Kidney capillary endothelial cell (primary cell): ENCODE data around the gene SEH1L.
A peak's percentile ranks its signal among the peaks of the same experiment; 100 is the strongest.
"Not testable (repeated sequence)": the region's sequence is repeated elsewhere in the genome, so short reads cannot be mapped to it uniquely, and the experiment has no call there.

Experiments
- DNase-seq: peaks from one replicate; pipeline ENCODE4 v3.0.0-alpha.2; 2018; ENCODE audit warnings: low spot score

The SEH1L gene, protein sequence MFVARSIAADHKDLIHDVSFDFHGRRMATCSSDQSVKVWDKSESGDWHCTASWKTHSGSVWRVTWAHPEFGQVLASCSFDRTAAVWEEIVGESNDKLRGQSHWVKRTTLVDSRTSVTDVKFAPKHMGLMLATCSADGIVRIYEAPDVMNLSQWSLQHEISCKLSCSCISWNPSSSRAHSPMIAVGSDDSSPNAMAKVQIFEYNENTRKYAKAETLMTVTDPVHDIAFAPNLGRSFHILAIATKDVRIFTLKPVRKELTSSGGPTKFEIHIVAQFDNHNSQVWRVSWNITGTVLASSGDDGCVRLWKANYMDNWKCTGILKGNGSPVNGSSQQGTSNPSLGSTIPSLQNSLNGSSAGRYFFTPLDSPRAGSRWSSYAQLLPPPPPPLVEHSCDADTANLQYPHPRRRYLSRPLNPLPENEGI

GRCh38 chr18:12947285-12948049 lies at the start of gene SEH1L:
Gene SEH1L (plus strand): TSS chr18:12948011. CDS start chr18:12948122, 111 bp downstream.
- peak; percentile 93 for DNase-seq

GRCh38 chr18:12901208-12901607 lies 46.6 kb upstream of the SEH1L start:
- not testable (repeated sequence) for DNase-seq

GRCh38 chr18:12904012-12904516 lies 43.7 kb upstream of the SEH1L start:
- DNase-seq = peak; percentile 18

GRCh38 chr18:12906119-12906518 lies 41.7 kb upstream of the SEH1L start:
- DNase-seq = no peak

GRCh38 chr18:12906773-12907172 lies 41.0 kb upstream of the SEH1L start:
- DNase-seq = no peak

DNA sequence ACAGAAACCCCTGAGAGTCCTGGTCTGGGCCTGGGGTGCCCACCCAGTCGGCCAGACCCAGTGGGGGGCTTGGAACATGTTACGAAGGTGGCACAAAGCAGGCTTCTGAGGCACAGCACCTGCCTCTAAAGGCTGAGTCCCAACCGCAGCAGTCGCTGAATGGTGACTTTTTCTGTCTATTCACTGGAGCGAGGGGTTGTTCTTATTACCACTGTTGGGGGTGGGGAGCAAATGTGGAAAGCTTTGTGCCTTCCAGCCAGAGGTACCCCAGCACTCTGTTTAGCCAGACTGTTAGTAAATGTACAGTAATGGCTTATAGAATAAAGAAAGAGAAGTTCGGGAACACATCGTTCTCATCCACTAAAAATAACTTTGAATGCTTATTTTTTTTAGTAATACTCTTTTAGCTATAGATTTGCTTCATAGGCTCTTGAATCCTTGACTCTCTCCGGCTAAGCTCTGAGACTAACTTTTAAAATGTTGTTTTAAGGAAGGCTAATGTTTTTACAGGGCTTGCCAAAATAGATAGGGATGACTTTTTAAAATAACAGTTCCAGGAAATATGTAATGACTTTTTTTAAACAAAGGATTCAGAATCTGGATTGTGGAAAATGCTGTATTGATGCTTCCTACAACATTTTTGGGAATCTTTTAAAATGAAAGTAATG lies 40.4 kb upstream of the SEH1L start:
- no peak for DNase-seq

- no peak for DNase-seq
Observed at GRCh38 chr18:12908706-12909105, 39.1 kb upstream of the SEH1L start.

DNA sequence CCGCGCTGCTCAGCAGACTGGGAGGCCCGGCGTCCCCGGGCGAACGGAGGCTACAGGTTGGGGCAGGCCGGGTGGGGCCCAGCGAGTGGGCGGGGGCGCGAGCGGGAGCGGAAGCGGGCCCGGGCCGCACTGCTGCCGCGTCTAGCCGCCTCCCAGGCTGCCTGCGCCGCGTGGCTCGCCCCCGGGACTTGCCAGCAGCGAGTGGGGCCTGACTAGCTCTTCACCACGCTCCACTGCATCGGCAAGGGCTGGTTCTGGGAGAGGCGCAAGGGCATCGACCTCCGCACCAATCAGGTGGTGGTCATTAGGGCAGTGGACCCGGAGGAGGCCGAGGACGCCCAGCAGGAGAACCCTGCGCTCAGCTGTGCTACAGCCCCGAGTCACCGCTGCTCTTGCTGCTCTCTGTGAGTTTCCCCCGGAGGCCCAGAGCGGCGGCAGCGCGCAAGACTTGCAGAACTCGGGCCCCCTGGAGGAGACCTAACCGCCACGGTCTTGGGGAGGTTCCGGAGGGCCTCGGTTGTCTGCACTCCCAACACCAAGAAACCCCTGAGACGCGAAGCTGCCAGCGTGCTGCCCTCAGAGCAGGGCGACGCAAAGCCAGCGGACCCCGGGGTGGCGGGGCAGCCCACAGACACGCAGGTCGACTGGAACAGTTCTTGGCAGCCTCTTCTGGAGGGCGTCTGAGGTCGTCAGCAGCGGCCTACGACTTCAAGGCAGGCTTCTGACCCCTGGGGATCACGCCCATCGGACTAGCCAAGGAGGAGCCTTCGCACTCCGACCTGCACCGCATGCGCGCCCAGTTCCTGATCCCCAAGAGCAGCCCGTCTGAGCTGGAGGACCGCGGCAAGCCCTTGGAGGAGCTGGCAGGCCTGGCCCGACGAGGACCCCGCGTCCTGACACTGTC lies 36.5 kb upstream of the SEH1L start:
- DNase-seq = peak; percentile 10

GRCh38 chr18:12911929-12912703 lies 35.7 kb upstream of the SEH1L start:
- no peak for DNase-seq

GRCh38 chr18:12921178-12921577 lies 26.6 kb upstream of the SEH1L start:
- no peak for DNase-seq

GRCh38 chr18:12922266-12922665 lies 25.5 kb upstream of the SEH1L start:
- DNase-seq = no peak

- DNase-seq = no peak
Observed at GRCh38 chr18:12924616-12925015, 23.2 kb upstream of the SEH1L start.

- DNase-seq = no peak
Observed at GRCh38 chr18:12928206-12928605, 19.6 kb upstream of the SEH1L start.

- no peak for DNase-seq
Observed at GRCh38 chr18:12928641-12929040, 19.2 kb upstream of the SEH1L start.

DNA sequence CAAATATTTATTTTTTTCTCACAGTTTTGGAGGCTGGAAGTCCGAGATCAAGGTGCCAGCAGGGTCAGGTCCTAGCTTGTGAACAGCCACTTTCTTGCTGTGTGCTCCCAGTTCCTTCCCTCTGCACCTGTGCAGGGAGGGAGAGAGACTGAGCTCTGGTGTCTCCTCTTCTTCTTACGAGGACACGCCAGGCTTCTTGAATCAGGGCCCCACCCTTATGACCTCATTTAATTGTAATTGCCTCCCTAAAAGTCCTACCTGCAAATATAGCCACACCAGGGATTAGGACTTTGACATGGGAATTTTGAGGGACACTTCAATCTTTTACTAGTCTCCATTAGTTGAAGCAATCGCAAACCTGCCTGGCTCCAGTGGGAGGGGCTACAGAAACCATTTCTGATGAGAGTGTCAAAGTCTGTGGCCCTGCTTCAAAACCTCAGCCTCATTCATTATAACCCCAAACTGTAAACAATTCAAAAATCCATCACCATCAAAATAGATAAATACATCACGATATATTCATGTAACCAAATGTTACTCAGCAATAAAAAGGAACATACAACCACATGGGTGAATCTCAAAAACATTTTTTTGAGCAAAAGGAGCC lies 18.2 kb upstream of the SEH1L start:
- no peak for DNase-seq

DNA sequence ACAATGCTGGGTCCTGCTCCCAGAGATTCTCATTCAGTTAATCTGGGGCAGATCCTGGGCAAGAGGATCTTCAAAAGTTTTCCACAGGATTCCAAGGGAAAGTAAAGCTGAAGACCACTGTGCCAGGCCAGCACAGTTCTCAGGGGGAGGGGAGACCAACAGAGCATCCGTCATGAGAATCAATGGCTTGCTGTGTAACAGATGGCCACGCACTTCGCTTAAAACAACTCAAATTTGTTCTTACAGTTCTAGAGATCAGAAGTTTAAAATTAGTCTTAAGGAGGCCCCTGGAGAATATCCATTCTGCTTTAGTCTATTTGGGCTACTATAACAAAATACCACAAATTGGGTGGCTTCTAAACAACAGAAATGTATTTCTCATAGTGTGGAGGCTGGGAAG lies 17.4 kb upstream of the SEH1L start:
- DNase-seq = no peak

GRCh38 chr18:12930908-12931307 lies 16.9 kb upstream of the SEH1L start:
- DNase-seq = no peak

- no peak for DNase-seq
Observed at GRCh38 chr18:12933327-12933726, 14.5 kb upstream of the SEH1L start.

DNA sequence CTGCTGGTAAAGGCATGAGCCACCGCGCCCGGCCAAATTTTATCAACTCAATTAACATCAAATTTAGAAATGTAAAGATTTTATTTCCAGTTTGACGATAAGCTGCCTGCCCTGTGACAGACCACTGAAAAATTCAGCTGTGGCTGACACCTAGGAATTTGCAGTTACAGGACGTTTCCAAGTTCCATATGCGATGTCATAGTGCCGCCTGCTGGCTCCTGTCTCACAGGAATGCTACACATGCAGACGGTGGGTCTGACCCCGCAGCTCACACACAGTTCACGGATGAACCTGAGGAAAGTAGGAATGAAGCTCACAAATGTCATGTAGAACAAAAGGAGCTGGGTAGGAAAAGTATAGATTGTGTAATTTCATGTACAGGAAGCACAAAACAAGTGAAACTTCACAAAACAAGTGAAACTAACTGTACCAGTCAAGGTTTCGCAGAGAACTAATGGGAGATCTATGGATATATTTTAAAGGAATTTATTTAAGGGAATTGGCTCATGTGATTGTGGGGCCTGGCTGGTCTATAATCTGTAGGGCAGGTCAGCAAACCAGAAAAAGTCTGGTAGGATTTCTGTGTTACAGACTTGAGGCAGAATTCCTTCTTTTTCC lies 13.2 kb upstream of the SEH1L start:
- DNase-seq = peak; percentile 80

GRCh38 chr18:12939162-12939561 lies 8.6 kb upstream of the SEH1L start:
- no peak for DNase-seq
